NT2/D1 (cell line): ENCODE data around the gene PAWR.

Source experiments
- SUZ12 ChIP-seq: IDR thresholded peaks from 2 replicates; pipeline ENCODE4 v1.6.1; 2011; ENCODE audit not compliant: insufficient read length, insufficient read depth; ENCODE audit errors: extremely low read depth
- YY1 ChIP-seq: IDR thresholded peaks from 2 replicates; pipeline ENCODE4 v1.6.1; 2011; ENCODE audit not compliant: insufficient read length, insufficient read depth

DNA sequence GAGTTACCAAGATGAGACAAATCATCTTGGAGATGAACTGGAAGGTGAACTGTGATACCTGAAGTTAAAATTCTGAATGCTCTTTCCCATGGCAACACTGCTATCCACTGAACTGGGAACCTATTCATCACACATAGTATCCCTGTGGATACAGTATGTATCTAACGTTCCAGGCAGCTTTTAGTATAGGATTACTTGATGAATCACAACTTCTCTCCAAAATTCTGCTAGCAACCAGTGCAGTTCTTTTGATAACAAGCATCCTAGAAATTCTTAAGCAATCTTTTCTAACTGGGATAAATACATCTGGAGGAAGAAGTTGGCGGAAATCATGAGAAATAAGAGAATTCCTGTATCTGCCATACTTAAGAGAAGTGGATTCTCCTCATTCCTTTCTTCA, 66.4 kb downstream of the PAWR start:
- TF ChIP-seq SUZ12 = no peak
- TF ChIP-seq YY1 = no peak
